K562 (cell line): ENCODE data around the gene TOM1L1.

Source experiments
- E2F4 ChIP-seq: sonication (generic); formaldehyde crosslinking; IDR thresholded peaks from 2 replicates; pipeline ENCODE4 v1.8.0; 2022; ENCODE audit warnings: mild to moderate bottlenecking, low read depth, missing genetic modification reagents
- TF ChIP-seq, protein P1 (sequence below), 3 experiments: IDR thresholded peaks in 2 of 3; conservative IDR thresholded peaks in 1 of 3; 2 replicates each; pipeline ENCODE4 v1.5.1; 2011 to 2012; ENCODE audit warnings: low read length in 3 of 3, mild to moderate bottlenecking in 3 of 3, control low read depth in 2 of 3, improper control_type of control experiment in 1 of 3, inconsistent platforms in 1 of 3, low read depth in 1 of 3, mixed read lengths in 1 of 3, moderate library complexity in 1 of 3; ENCODE audit not compliant: insufficient read depth in 2 of 3

GRCh38 chr17:54982399-54982798 lies 81.7 kb downstream of the TOM1L1 start:
- TF ChIP-seq, protein P1, sequence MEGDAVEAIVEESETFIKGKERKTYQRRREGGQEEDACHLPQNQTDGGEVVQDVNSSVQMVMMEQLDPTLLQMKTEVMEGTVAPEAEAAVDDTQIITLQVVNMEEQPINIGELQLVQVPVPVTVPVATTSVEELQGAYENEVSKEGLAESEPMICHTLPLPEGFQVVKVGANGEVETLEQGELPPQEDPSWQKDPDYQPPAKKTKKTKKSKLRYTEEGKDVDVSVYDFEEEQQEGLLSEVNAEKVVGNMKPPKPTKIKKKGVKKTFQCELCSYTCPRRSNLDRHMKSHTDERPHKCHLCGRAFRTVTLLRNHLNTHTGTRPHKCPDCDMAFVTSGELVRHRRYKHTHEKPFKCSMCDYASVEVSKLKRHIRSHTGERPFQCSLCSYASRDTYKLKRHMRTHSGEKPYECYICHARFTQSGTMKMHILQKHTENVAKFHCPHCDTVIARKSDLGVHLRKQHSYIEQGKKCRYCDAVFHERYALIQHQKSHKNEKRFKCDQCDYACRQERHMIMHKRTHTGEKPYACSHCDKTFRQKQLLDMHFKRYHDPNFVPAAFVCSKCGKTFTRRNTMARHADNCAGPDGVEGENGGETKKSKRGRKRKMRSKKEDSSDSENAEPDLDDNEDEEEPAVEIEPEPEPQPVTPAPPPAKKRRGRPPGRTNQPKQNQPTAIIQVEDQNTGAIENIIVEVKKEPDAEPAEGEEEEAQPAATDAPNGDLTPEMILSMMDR (IDR thresholded peaks at IDR 0.05 in 2 of 3, conservative IDR thresholded peaks at IDR 0.05 in 1 of 3; ENCODE audit: insufficient read depth in 2 of 3, low read depth in 1 of 3, low read length in 3 of 3) = no peak
- TF ChIP-seq E2F4 (CRISPR knock-in tag) = no peak
